Left kidney (tissue), 8 donors: ENCODE measurements around the gene PLA2G4E. TPM values are rescaled to one million over a fixed set of nuclear protein-coding genes. Genes with fewer than 3 reads are reported as not detected.

Experiments
- DNase-seq: peaks from one replicate; pipeline ENCODE4 v3.0.0-alpha.2; 2013
- long read RNA-seq, 8 donors: transcript quantifications; one replicate each; lab custom pipeline, GENCODE V29; 2026
- polyA plus RNA-seq: library from polyadenylated mRNA; unstranded; fragments of 120-200 nt; gene quantifications from one replicate; pipeline ENCODE4 v1.2.1, GENCODE V29; 2013; ENCODE audit not compliant: insufficient read length

PLA2G4E gene, protein sequence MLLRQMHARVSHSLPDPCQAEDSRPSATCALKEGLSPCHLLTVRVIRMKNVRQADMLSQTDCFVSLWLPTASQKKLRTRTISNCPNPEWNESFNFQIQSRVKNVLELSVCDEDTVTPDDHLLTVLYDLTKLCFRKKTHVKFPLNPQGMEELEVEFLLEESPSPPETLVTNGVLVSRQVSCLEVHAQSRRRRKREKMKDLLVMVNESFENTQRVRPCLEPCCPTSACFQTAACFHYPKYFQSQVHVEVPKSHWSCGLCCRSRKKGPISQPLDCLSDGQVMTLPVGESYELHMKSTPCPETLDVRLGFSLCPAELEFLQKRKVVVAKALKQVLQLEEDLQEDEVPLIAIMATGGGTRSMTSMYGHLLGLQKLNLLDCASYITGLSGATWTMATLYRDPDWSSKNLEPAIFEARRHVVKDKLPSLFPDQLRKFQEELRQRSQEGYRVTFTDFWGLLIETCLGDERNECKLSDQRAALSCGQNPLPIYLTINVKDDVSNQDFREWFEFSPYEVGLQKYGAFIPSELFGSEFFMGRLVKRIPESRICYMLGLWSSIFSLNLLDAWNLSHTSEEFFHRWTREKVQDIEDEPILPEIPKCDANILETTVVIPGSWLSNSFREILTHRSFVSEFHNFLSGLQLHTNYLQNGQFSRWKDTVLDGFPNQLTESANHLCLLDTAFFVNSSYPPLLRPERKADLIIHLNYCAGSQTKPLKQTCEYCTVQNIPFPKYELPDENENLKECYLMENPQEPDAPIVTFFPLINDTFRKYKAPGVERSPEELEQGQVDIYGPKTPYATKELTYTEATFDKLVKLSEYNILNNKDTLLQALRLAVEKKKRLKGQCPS
- polyA plus RNA-seq, result not detected
- long read RNA-seq, donor 1, result 0 reads
- long read RNA-seq, donor 2, result 0 reads
- long read RNA-seq, donor 3, result 0 reads
- long read RNA-seq, donor 4, result 0 reads
- long read RNA-seq, donor 5, result 0 reads
- long read RNA-seq, donor 6, result 0 reads
- long read RNA-seq, donor 7, result 0 reads
- long read RNA-seq, donor 8, result 0 reads

DNA sequence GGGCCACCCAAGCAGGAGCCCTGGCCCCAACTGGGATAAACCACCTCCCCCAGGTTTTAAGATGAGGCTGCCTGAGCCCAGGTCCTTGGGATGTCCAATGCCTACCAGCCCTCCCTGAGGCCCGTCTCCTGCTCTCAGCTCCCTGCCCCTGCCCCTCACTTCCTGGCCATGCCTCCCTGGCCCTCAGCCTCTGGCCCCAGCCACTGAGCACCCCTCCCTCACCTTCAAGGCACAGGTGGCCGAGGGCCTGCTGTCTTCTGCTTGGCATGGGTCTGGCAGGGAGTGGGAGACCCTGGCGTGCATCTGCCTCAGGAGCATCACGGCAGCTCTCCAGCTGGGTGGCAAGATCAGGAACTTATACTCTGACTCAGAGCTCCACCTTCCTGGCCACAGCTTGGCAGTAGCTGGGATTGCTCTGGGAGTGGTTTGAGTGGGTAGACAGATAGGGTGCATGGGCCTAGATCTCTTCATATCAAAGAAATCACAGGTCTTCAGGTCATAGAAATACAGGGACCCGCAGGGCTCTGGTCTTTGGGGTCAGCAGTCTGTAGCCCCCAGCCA is at the start of gene PLA2G4E:
Gene PLA2G4E, minus strand, starts transcription at position 330 of the 561 bp plus-strand sequence. Its CDS starts 12 bp downstream, at position 318.
- no peak for DNase-seq

DNA sequence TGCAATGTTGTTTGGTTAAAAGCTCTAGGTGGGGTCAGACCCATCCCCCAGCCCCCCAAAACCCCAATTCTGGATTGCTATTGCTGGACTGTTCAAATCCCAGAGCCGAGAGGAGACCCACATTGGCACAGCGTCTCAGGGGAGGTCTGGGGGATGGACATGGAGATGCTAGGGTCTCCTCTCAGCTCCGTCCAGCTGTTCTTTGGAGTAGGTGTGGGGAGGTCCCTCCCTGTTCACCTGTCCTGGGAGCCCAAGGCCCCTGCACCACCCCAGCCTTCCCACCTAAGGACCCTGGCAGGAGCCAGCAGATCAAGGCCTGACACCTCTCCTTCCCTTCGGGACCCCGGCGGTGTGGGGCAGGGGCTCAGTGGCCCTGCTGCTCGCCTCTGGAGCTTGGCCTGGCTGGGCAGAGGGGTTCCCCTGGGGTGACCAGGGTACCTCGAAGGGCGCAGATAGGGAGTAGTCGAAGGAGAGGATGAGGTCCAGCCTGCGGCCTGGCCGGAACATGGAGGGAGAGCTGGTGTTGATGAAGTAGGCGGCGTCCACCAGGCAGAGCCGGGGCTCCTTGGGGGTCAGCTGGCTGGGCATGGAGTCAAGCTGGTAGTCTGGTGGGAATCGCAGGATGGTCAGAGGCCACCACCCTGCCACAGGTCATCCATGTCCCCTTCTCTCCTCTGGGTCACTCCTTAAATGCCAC is 49.6 kb upstream of the PLA2G4E start:
- no peak for DNase-seq

DNA sequence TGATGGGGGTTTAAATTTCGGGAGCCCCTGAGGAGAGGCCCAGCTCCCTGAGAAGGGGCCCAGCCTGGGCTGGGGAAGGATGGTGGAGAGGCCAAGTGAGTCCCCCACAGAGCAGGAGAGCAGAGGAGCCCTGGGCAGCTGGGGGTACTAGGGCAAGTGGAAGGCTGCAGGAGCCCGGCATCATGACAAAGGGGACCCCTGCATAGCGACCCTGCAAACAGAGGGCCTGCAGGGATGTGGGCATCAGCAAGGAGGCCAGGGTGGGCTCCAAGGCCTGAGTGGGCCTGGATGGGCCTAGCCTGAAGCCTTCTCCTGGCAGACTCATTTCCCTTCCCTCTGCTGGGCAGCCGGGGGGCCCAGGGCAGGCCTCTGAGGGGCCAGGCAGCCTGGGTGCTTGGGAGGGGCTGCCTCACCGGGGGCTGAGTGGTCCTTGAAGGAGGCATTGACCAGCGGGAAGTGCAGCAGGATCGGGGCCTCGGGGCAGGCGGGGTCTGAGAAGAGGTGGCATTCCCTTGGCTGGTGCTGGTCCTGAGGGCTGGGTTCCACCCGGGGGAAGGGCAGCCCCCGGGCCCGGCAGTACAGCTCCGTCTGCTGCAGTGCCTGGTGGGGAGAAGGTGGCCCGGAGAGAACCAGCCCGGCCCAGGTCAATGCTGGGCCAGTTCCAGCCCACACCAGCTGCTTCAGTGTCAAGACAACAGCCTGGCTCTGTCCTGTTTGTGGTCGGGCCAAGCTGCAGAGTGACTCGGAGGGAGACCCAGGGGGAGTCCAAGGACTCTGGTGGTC is 48.8 kb upstream of the PLA2G4E start:
- no peak for DNase-seq

DNA sequence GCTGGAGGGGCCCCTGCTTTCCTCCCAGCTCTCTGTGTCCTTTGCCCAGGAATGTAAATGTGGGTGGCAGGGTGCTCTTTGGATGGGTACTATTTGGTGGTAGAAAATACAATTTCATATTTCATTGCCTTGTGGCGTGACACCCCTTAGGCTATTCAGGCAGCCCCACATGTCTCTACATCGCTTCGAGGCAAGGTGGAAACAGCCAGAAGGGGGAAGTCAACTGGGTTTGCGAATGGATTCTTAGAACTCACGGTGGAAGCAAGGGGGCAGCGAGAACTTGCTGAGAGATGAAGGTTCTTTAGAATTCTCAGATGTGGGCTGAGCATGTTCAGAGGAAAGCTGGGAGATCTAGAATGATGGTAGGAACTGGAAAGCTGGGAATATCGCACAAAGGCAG is 48.2 kb upstream of the PLA2G4E start:
- no peak for DNase-seq

DNA sequence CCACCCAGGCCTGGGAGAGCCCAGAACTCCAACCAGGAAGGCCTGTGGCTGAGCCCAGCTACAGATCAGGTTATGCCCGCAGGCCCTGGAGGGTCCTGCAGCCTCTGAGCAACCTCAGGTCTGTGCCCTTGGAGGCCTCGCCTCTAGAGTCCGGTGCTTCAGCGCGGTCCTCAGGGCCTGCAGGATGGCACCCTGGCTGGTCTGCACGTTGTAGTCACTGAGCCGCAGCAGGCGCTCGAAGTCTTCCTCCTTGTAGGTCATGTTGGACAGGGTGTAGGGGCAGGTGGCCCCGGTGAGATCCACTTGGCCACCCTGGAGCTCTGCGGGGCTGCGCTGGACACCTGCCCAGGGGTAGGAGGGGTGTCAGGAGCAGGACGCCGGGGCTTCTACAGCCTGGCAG is 47.8 kb upstream of the PLA2G4E start:
- no peak for DNase-seq

DNA sequence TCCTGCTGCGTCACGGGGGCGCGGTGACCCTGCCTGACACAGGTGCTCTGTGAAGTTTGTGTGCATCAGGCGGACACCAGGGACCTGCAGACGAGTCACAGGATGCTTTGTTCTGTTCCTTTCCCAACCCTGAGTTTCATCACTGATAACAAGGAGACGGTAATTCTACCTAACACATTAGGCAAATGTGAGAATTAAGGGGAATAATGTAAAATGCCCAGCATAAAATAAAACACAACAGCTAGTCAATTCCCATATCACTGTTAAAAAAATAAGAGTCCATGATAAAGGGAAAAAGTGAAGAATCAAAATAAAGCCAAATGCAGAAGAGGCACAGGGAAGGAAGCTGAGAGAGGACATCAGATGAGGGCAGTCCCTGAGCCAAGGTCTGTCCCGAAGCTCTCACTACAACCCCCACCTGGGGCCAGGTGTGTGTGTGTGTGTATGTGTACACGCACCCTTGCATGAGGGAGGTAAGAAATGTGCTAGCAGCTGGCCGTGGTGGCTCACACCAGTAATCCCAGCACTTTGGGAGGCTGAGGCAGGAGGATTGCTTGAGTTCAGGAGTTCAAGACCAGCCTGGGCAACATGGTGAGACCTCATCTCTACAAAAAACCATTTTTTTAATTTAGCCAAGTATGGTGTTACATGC is 46.0 kb upstream of the PLA2G4E start:
- DNase-seq, result no peak

DNA sequence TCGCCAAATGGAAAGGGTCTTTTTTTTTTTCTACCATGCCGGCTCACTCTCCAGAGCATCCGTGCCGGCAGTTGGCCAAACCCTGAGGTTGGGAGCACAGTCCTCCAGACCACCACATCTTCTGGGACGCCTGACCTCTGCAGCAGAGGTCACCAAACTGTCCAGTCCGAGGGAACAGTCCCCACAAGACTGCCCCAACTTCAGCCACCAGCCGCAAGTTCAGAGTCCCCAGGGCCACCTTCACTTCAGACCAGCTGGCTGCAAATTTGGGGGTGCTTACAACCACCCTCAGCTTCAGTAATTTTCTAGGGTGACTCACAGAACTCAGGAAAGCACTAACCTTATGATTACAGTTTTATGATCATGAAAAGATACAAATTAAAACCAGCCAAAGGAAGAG is 44.6 kb upstream of the PLA2G4E start:
- no peak for DNase-seq

DNA sequence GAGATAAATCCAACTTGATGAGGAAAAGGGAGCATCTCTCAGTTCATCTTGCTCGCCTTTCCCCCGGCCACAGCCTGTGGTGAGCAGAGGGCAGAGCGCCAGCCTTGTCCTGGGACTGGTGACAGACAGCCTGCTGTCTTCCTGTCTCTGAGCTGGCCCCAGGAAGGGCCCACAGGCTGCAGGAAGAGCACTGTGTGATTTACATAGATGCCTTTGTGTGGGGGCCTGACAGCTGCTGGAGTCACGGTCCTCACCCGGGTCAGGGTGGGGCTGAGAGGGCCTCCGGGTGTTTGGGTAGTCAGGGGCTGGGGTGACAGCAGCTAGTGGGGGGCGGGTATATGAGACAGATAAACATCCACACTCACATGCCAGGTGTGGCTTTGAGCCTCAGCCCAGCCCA is 44.2 kb upstream of the PLA2G4E start:
- DNase-seq, result no peak

DNA sequence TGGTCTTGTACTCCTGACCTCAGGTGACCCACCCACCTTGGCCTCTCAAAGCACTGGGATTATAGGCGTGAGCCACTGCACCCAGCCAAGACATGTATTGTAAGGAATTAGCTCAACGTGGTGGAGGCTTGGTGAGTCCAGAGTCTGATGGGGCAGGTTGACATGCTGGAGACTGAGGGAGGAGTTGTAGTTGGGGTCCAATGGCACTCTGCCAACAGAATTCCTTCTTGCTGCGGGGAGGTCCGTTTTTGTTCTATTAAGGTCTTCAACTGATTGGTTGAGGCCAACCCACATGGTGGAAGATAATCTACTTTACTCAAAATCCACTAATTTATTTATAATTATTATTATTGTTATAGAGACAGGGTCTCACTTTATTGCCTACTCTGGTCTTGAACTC is 43.4 kb upstream of the PLA2G4E start:
- DNase-seq, result no peak

DNA sequence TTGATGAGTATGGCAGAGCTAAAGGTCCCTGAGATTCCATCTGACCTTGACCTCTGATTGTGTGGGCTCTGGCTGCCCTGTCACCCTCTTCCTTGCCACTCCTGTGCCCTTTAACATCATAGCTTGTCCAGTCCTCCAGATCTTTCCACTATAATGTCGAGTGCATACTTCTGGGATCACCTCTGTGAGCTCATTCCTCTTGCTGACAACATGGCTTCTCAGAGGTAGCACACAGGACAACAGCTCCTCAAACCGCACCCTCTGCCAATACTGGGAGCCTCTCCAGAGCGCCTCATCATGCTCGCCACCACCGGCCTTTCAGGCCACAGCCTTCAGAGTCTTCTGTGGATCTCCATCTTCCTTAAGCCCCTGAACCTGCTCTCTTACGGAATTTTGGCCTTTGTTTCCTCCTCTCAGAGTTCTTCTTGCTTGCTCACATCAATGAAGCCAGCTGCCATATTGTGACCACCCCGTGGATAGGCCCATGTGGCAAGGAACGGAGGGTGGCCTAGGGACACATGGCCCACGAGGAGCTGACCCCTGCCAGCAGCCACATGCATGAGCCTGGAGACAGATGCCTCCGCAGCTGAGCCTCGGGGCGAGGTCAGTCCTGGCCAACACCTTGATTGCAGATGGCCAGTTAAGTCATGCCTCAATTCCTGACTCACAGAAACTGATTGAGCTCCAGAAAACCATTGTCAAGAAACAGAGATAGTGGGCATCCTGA is 42.4 kb upstream of the PLA2G4E start:
- DNase-seq, result no peak

DNA sequence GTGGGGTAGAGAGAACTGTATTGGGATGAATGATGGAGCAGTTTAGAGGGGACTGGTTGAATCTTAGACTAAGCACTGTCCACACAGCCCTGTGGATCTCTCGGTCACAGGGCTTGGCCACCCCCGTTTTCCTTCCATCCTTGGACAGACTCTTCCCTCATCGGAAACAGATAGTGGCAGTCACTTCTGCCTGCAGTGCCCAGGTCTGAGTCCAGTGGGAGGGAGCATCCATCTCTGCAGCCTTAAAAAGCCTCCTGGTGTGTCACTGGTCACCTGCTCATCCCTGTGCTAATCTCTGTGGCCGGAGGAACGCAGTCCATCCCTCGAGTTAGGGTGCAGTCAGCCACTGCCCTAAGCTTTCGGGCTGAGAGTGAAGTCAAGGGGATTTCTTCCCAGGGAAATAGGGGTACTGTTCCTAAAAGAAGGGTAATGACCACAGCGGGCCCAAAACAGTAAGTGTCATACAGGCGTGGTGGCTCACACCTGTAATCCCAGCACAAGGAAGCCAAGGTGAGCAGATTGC is 41.5 kb upstream of the PLA2G4E start:
- no peak for DNase-seq

DNA sequence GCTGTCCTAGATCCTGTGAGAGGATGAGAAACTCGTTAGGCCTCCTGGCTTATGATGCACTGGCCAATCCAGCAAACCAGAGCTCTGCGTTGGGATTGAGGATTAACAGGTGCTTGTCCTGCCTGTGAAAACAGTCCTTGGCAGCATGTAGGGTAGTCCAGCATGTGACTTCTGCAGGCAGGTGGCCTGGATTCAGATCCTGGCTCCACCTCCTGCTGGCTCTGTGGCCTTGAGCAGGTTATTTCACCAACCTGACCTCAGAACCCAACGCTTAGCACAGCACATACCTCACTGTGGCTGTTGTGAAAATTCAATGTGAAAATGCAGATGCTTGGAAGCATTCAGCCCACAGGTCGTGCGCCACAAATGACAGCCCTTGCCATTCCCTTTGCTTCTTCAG is 40.0 kb upstream of the PLA2G4E start:
- DNase-seq, result no peak

DNA sequence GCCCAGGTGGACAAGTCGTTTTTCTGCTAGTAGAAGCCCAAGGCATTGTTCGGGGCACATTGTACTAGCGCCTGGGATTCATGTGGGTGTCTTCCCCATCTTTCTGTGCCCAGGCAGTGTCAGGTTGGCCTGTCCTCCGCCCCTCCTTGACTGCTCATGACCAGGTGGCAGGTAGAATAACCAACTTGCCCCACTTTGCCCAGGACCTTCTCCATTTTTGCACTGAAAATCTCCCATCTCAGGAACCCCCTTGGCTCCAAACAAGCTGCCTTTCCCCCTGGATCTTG is 39.6 kb upstream of the PLA2G4E start:
- no peak for DNase-seq

DNA sequence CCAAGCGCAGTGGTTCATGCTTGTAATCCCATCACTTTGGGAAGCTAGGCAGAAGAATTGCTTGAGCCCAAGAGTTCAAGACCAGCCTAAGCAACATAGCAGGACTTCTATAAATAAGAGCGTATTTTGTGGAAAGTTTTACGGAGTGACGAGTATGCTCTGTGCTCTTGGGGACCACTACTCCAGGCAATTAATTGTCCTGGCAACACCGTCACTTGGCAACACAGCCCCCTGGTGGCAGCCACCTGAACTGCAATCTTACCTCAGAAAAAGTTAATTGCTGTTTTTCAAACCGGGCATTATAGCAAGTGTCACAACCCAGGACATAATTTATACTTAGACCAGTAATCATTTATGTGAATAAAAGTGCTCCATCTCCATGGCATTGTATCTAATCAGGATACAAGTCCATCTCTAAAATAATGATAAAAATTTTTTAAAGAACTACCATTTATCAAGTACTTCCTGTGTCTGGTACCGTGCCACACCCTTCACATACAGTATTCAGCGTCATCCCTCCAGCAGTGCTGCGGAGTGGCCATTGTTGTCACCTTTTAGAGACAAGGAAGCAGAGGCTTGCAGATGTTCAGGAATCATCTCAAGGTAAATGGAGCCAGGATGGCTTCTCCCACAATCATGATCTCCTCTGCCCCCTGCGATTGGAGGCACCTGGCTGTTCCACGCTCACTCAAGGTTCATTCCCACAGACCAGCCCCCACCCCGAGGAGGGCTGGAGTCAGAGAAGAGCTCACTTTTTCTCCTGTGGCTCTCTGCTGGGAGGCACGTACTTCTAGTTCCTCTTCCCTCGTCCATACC is 39.0 kb upstream of the PLA2G4E start:
- no peak for DNase-seq

DNA sequence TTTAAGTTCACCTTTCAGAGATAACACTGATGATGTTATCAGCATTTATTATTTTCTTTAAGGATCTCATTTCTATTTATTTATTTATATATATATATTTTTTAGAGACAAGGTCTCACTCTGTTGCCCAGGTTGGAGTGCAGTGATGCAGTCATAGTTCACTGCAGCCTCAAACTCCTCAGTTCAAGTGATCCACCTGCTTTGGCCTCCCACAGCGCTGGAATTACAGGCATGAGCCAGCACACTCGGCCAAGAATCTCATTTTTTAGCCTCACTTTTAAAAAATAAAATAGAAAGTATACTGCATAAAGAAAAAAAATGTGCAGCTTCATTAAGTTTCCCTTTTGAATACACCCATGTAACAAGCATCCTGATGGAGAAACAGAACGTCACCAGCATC is 37.9 kb upstream of the PLA2G4E start:
- no peak for DNase-seq

DNA sequence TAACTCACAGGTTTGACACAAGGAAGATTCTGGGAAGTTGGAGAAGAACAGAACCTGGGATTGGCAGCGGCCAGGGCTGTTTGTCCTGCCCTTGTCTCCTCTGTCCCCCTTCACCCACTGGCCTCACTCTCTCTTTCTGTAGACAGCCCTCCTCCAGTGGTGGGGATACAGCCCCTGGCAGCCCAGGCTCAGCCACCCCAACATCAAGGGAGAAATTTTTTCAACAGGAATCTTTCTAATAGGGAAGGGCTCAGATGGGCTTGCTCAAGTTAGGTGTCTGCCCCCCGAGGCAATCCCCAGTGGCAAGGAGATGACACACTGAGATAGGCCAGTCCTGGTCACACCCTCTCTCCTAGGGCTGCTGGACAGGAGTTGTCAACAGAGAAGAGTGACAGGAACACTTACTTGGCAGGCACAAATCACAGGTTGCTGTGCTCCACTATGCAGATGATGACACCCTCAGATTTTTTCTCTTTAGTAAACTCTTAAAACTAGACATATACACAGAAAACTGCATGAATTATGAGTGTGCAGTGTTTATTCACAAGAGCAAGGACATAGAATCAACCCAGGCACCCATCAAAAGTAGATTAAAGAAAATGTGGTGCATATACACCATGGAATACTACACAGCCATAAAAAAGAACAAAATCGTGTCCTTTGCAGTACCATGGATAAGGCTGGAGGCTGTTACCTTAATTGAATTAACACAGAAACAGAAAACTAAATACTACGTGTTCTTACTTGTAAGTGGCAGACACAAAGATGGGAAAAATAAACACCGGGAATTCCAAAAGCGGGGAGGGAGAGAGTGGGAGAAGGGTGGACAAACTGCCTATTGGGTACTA is 37.2 kb upstream of the PLA2G4E start:
- DNase-seq, result no peak

DNA sequence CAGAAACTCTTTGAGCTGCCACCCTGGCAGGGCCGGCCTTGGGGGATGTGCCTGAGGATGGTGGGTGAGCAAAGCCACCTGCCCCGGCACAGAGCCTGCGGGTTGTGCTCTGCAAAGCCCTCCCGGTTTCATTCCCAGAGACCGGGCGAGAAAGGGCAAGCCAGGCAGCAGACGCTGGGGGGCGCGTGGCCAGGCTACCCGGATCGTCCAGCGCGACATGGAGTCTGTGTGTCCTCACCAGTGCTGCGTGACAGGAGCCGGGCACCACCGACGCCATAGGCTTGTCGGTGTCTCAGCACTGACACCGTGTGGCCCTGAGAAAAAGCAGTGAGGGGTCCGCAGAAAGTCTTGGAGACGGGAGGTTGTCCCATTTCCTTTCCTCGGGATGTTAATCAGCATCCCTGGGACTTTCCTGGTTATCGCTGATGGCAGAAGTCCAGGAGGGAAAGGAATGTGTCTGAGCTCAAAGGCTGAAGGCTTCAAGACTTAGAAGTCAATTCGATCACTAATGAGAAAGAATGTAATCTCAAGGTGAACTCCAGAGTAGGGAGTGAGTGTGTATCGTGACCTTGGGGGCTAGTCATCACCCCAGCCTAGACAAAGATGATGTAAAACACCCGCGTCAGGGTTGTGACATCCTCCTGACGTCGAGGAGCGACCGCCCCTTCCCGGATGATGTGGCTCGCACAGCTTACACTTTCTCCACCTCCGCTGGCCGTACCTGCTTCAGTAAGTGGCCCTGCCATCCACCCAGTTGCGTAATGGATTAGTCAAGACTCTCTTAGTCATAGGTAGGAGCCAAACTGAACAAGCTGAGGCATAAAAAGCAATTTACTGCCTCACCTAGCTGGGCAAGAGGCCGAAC is 36.3 kb upstream of the PLA2G4E start:
- DNase-seq, result peak; percentile 77
